ENCODE results near the gene DISC1.

Gene DISC1

GRCh38 chr1:231806623-231807495 lies 180.3 kb downstream of the DISC1 start:
- DNase-seq (ENCODE audit: low read depth in 3 of 3, low spot score in 1 of 3) = no peak

DNA sequence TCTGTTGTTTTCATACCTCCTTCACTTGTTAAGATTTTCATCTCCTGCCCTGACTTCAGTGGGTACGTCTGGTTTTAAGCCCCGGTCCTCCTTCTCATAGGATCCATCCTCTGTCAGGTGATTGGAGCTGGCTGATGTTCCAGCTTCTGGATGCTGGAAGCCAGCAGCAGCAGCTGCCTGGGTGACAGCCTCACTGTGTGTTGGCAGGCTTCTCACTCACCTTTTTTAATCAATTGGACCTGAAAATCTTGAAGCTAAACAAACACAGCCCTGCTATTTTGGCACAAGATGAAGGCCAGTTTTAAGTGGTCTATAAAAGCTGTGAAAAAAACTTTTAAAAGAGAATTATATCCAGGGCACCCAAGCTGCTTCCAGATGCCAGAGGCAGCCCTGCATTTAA lies 181.0 kb downstream of the DISC1 start:
- no peak for DNase-seq (ENCODE audit: low read depth in 3 of 3, low spot score in 1 of 3)

GRCh38 chr1:231808116-231808515 lies 181.5 kb downstream of the DISC1 start:
- DNase-seq (ENCODE audit: low read depth in 3 of 3, low spot score in 1 of 3) = no peak

DNA sequence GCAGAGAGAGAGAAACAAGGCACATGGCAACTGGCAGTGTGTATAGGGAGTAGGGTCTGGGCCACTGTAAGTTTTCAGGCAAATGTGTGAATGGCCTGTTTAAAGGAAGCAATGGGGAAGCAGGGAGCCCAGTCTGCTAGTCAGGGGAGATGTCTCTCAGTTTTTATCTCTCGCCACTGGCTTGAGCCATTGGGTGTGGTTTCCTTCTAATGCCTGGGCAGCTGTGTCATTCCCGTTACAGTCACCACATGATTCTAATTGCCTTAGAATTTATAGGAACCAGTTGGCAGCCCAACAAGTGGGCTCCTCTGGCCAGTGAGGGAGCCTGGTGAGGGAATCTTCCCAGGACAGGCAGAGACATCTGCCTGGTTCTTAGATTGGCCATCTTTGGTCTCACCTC lies 182.4 kb downstream of the DISC1 start:
- DNase-seq (ENCODE audit: low read depth in 3 of 3, low spot score in 1 of 3) = no peak

DNA sequence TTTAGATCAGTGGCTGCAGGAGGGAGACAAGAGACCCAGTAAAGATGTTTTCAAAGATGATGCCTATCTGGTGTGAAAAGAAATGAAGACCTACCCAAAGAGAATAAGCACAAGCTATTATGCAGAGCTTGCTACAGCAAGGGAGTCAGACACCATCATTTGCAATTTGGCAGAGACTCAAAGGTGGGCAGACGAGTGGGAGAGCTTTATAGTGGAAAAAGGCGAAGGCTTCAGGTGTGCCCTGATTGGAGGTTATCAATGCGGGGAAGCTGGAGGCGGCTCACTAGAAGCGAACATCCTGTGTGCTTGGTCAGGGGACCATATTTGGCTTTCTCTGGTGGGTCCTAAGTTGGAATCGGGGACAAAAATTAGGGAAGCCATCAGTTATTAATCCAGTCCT lies 183.8 kb downstream of the DISC1 start:
- DNase-seq (ENCODE audit: low read depth in 3 of 3, low spot score in 1 of 3) = no peak

GRCh38 chr1:231814021-231814420 lies 187.4 kb downstream of the DISC1 start:
- no peak for DNase-seq (ENCODE audit: low read depth in 3 of 3, low spot score in 1 of 3)

DNA sequence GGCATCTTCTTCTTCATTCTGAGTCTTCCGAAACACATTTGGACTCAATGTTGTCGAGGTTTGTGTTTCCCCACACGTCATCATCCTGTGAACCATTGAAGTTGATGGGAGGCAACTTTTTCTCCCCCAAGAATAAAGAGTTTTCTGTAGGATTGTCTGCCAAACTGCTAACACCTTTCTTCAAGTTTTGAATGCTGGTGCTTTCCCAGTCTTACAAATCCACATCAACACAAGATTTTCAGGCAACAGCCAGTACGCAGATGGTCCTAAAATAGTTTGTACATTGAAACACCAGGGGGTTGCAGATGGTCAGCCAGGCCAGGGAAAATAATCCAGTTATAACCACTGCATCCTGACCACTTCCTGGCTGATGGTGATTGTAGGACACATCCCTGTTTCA lies 187.9 kb downstream of the DISC1 start:
- no peak for DNase-seq (ENCODE audit: low read depth in 3 of 3, low spot score in 1 of 3)

- DNase-seq (ENCODE audit: low read depth in 3 of 3, low spot score in 1 of 3) = no peak
Observed at GRCh38 chr1:231817801-231818200, 191.2 kb downstream of the DISC1 start.

DNA sequence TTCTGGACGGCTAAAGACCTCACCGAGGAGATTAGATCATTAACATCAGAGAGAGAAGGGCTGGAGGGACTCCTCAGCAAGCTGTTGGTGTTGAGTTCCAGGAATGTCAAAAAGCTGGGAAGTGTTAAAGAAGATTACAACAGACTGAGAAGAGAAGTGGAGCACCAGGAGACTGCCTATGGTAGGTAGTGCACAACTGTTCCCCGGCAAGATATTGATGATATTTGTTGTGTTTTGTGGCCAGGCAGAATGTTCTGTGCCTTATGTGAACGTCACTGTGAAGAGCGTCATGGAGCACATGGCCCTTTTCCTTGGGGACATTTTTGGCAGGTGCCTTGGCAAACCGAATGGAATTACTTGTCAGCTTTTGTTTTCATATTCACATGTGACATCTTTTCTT lies 191.7 kb downstream of the DISC1 start:
- no peak for DNase-seq (ENCODE audit: low read depth in 3 of 3, low spot score in 1 of 3)

- DNase-seq (ENCODE audit: low read depth in 3 of 3, low spot score in 1 of 3) = no peak
Observed at GRCh38 chr1:231821281-231821680, 194.7 kb downstream of the DISC1 start.

DNA sequence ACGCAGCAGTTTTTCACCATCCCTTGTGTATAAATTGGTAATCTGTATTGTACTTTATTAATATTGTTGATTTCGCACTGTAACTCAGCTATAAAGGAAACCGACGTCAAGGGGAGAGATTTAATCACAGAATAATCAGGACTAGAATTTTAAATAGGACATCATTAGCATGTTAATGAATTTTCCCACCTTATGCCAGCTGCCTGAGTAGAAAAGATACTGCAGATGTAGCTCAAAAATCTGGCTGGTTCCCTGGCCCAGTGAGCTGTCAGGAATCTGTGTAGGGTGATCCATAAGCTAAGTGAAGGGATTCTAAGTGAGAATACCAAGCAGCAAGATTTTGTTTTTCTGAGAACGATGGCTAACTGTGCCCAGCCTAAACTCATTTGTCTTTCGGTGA lies 195.5 kb downstream of the DISC1 start:
- no peak for DNase-seq (ENCODE audit: low read depth in 3 of 3, low spot score in 1 of 3)

DNA sequence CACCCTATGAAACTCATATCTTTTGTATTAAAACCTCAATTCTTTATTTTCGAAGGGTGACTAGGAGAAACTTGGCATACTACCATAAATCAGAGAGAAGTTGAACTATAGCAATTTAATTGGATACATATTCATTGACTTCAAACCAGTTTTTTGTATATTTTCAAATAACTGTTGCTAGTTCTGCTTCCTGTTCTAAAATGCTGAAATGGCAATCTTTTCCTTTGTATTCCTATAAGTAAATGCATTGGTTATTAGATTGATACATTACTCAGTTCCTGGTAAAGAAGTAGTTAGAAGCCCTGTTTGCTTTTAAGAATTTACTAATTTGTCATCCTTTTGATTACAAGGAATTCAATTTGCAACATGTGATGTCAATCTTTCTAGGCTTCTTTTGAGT lies 200.0 kb downstream of the DISC1 start:
- DNase-seq (ENCODE audit: low read depth in 3 of 3, low spot score in 1 of 3) = no peak

DNA sequence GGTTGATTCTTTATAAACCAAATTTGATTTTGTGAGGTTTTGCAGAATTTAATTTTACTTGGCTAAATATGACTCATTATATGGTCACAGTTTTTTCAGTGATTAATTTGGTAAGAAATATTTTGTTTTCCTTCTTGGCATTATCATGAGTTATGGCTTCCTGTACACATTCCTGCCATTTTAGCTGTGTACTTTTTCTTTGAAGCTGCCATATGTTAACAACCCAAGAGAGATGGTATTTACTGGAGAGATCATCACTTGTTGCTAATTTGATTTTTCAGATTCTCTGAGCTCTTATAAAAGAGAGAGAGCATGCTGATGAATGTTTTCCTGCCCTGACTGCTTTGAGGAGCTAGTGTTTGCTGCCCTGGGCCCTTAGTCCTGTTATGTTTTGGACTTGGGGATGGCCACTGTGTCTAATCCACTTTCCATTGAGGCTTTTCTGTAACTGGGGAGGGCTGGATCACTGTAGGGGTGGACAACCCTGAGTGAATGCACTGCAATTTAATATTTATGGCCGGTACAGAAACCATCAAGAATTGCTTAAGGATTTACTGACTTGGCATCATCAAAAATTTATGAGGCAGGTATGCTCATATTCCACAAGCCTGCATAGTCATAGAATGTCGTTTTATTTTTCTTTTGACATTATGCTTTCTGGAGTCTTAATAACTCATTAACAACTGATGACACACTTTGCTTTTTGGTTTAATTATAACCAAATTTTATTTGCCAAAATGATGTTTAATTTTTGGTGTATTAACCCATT lies 200.9 kb downstream of the DISC1 start:
- no peak for DNase-seq (ENCODE audit: low read depth in 3 of 3, low spot score in 1 of 3)

GRCh38 chr1:231828182-231828920 lies 201.8 kb downstream of the DISC1 start:
- no peak for DNase-seq (ENCODE audit: low read depth in 3 of 3, low spot score in 1 of 3)

GRCh38 chr1:231829332-231829731 lies 202.7 kb downstream of the DISC1 start:
- DNase-seq (ENCODE audit: low read depth in 3 of 3, low spot score in 1 of 3) = no peak

DNA sequence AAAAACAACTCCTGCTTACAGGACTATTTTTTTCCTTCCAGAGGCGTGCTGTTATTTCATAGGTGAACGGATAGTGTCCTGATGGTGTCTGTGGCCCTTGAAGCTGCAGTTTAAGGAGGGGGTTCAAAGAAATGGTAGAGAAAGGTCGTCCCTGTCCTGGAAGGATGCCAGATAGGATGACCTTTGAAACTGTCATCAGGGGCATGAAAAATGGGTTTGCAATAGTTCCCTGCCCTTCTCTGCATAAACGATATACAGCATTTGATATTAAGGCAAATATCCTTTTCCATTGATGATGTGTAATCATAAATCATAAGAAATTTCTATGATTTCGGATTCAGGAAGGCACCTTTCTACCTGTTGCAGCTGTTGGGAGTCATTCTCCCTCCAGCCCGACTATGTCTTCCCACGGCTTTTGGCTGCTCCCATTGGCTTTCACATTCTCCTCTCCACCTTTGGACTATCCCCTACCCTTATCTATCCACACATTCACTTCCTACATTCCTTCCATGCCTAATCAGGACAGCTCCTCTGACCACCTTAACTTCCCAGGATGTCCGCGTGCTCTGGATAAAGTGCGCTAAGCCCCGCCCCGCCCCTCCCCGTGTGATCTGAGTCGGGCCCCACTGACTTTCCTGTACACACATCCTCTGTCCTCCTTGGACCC lies 209.8 kb downstream of the DISC1 start:
- no peak for DNase-seq (ENCODE audit: low read depth in 3 of 3, low spot score in 1 of 3)

GRCh38 chr1:231838521-231838920 lies 211.9 kb downstream of the DISC1 start:
- no peak for DNase-seq (ENCODE audit: low read depth in 3 of 3, low spot score in 1 of 3)

DNA sequence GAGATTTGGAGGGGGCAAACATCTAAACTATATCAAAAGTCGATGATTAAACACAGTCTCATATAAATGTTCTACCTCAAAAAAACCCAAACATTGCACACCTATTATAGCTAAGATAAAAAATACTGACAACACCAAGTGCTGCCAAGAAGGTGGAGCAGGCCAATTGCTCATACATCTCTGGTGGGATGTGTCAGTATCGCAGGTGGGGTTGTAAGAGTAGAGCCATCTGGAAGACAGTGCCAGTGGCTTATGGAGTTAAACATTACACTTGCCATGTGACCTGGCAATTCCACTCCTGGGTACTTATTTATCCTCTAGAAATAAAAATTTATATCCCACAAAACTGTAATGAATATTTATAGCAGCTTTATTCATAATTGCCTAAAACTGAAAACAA lies 213.4 kb downstream of the DISC1 start:
- no peak for DNase-seq (ENCODE audit: low read depth in 3 of 3, low spot score in 1 of 3)

DNA sequence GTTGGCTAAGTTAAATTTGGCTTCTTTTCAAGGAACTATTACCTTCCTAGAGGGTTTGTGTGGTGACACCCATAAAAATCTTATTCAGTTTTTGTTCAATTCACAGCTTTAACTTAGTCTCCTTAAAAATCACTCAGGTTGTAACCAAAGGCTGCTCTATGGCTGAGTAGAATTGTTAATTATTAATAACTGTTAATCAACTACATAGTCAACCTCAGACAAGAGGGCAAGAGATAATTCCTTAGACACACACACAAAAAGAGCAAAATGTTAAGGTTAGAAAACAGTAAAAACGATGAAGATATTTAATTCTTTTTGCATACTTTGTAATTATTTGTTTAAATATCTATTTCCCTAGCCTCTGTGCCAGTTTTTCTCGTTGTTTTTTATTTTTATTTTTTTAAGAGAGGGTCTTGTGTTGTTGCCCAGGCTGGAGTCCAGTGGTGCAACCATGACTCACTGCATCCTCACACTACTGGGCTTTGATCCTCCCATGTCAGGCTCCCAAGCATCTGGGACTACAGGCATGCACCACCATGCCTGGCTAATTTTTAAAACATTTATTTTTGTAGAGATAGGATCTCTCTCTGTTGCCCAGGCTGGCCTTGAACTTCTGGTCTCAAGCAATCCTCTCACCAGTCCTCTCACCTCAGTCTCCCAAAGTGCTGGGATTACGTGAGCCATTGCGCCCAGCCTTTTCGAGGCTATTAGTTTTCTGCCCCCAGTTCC lies 215.2 kb downstream of the DISC1 start:
- no peak for DNase-seq (ENCODE audit: low read depth in 3 of 3, low spot score in 1 of 3)

DNA sequence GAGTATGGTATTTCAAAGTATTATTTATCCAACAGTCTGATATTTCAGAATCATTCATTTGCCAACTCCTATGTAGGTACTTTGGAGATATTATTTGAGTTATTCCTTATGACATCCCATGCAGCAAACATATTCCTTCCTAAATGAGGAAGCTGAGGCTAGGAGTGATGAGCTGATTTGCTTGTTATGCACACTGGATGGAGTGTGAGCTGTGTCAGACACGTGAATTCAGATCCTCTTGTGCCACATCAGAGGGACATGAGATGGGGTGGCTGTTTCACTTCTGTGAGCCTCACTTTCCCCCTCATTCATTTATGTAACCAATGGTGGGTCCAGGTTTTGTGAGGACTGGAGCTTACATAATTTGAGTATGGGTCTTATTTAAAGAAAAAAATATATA lies 215.9 kb downstream of the DISC1 start:
- no peak for DNase-seq (ENCODE audit: low read depth in 3 of 3, low spot score in 1 of 3)
